MM.1S (cell line): ENCODE measurements around the gene CD79A.

Source experiments
- DNase-seq: peaks from one replicate; pipeline ENCODE4 v3.0.0-alpha.2; 2015
- H2AFZ ChIP-seq: fragments of 300-600 bp; sonication (generic); 2 replicates; pipeline ENCODE4 v1.6.0; 2016; ENCODE audit warnings: antibody characterized with exemption, low read length
- H3F3A ChIP-seq: fragments of 300-600 bp; sonication (generic); 2 replicates; pipeline ENCODE4 v1.6.1; 2016; ENCODE audit warnings: mild to moderate bottlenecking, antibody characterized with exemption, low read length, moderate library complexity, mixed read lengths; ENCODE audit not compliant: insufficient read depth
- H3K27ac ChIP-seq: fragments of 300-600 bp; sonication (generic); 2 replicates; pipeline ENCODE4 v1.5.1; 2016; ENCODE audit warnings: mild to moderate bottlenecking, low read length
- H3K27me3 ChIP-seq: fragments of 300-600 bp; sonication (generic); replicated peaks from 2 replicates; pipeline ENCODE4 v1.6.0; 2016; ENCODE audit warnings: low read length; ENCODE audit not compliant: insufficient read depth
- H3K36me3 ChIP-seq: fragments of 300-600 bp; sonication (generic); replicated peaks from 2 replicates; pipeline ENCODE4 v1.6.1; 2016; ENCODE audit warnings: mild to moderate bottlenecking, low read length, mixed read lengths; ENCODE audit not compliant: insufficient read depth
- H3K4me1 ChIP-seq: fragments of 300-600 bp; sonication (generic); 2 replicates; pipeline ENCODE4 v1.6.1; 2016; ENCODE audit warnings: low read length, mixed read lengths
- H3K4me2 ChIP-seq: fragments of 300-600 bp; sonication (generic); 2 replicates; pipeline ENCODE4 v1.6.0; 2016; ENCODE audit warnings: low read depth, low read length
- H3K4me3 ChIP-seq: fragments of 300-600 bp; sonication (generic); 2 replicates; pipeline ENCODE4 v1.5.1; 2016; ENCODE audit warnings: low read length, mixed read lengths
- H3K79me2 ChIP-seq: fragments of 300-600 bp; sonication (generic); 2 replicates; pipeline ENCODE4 v1.6.1; 2016; ENCODE audit warnings: mixed run types, low read length, mixed read lengths
- H3K9ac ChIP-seq: fragments of 300-600 bp; sonication (generic); 2 replicates; pipeline ENCODE4 v1.6.1; 2016; ENCODE audit warnings: low read length, mixed read lengths
- H3K9me2 ChIP-seq: fragments of 300-600 bp; sonication (generic); replicated peaks from 2 replicates; pipeline ENCODE4 v1.6.1; 2016; ENCODE audit warnings: mild to moderate bottlenecking, low read length, mixed read lengths; ENCODE audit not compliant: insufficient read depth
- H3K9me3 ChIP-seq: fragments of 300-600 bp; sonication (generic); replicated peaks from 2 replicates; pipeline ENCODE4 v1.6.1; 2016; ENCODE audit warnings: mild to moderate bottlenecking, low read length, mixed read lengths; ENCODE audit not compliant: insufficient read depth
- H4K20me1 ChIP-seq: fragments of 300-600 bp; sonication (generic); 2 replicates; pipeline ENCODE4 v1.6.1; 2016; ENCODE audit warnings: mild to moderate bottlenecking, low read length, moderate library complexity, mixed read lengths; ENCODE audit not compliant: insufficient read depth
- CTCF ChIP-seq: fragments of 300-600 bp; sonication (generic); IDR thresholded peaks from 2 replicates; pipeline ENCODE4 v1.5.1; 2016; ENCODE audit warnings: antibody characterized with exemption, low read length, mixed read lengths
- EZH2 ChIP-seq: fragments of 300-600 bp; sonication (generic); optimal IDR thresholded peaks from 2 replicates; pipeline ENCODE3; 2017; ENCODE audit warnings: low read depth, mild to moderate bottlenecking, antibody characterized with exemption, low read length, mixed read lengths
- EZH2phosphoT487 ChIP-seq: fragments of 300-600 bp; sonication (generic); IDR thresholded peaks from 2 replicates; pipeline ENCODE4 v1.6.1; 2018; ENCODE audit warnings: antibody characterized with exemption, low read length

The CD79A gene

GRCh38 chr19:41843371-41843770 lies 33.7 kb upstream of the CD79A start:
- TF ChIP-seq EZH2, result no peak
- TF ChIP-seq EZH2phosphoT487, result no peak
- TF ChIP-seq CTCF, result no peak
- no peak for DNase-seq
- Histone ChIP-seq H3K9ac (no peak overlapping the region), H3K79me2 (no peaks in the 10 kb centered on the region), H3F3A (no peaks in the 10 kb centered on the region), H4K20me1 (no peaks in the 10 kb centered on the region), H3K4me1 (no peaks in the 10 kb centered on the region), H3K4me3 (no peak overlapping the region), H3K9me3 (no peaks in the 10 kb centered on the region), H3K27ac (no peak overlapping the region), H3K4me2 (no peak overlapping the region), H3K36me3 (no peaks in the 10 kb centered on the region), H3K9me2 (no peaks in the 10 kb centered on the region), H2AFZ (no peak overlapping the region), H3K27me3 (peaks cover 85% of the 10 kb centered on the region)

- H3K4me1 ChIP-seq, result no peaks in the 10 kb centered on the region
- no peak within 1 kb of the TSS for H3K27ac ChIP-seq
- H3F3A ChIP-seq, result no peaks in the 10 kb centered on the region
- H4K20me1 ChIP-seq, result no peaks in the 10 kb centered on the region
- H3K9me3 ChIP-seq, result no peaks in the 10 kb centered on the region
- H3K27me3 ChIP-seq, result peaks cover 81% of the 10 kb centered on the region
- H3K9ac ChIP-seq, result no peak within 1 kb of the TSS
- no peaks in the 10 kb centered on the region for H3K36me3 ChIP-seq
- no peaks in the 10 kb centered on the region for H3K79me2 ChIP-seq
- H2AFZ ChIP-seq, result no peak within 1 kb of the TSS
- H3K4me3 ChIP-seq, result no peak within 1 kb of the TSS
- no peak for DNase-seq
- no peak within 1 kb of the TSS for H3K4me2 ChIP-seq
- no peaks in the 10 kb centered on the region for H3K9me2 ChIP-seq
- TF ChIP-seq EZH2phosphoT487 (no peak), CTCF (no peak), EZH2 (no peak)
Measured at GRCh38 chr19:41844601-41845000, 32.5 kb upstream of the CD79A start, which contains the start of gene LYPD4. TSS of gene LYPD4 (minus strand) at chr19:41844683. CDS start at chr19:41839285, 5,398 bp downstream.

- no peak for TF ChIP-seq CTCF
- no peak for TF ChIP-seq EZH2phosphoT487
- no peak for TF ChIP-seq EZH2
- no peak within 1 kb of the TSS for H3K27ac ChIP-seq
- H3K4me2 ChIP-seq, result no peak within 1 kb of the TSS
- H3K36me3 ChIP-seq, result no peaks in the 10 kb centered on the region
- no peak within 1 kb of the TSS for H3K9ac ChIP-seq
- no peaks in the 10 kb centered on the region for H3K4me1 ChIP-seq
- H3K9me3 ChIP-seq, result no peaks in the 10 kb centered on the region
- no peaks in the 10 kb centered on the region for H3K79me2 ChIP-seq
- H3F3A ChIP-seq, result no peaks in the 10 kb centered on the region
- no peaks in the 10 kb centered on the region for H4K20me1 ChIP-seq
- DNase-seq, result no peak
- peaks cover 79% of the 10 kb centered on the region for H3K27me3 ChIP-seq
- H3K4me3 ChIP-seq, result no peak within 1 kb of the TSS
- no peaks in the 10 kb centered on the region for H3K9me2 ChIP-seq
- no peak within 1 kb of the TSS for H2AFZ ChIP-seq
Measured at GRCh38 chr19:41845001-41845050, 32.3 kb upstream of the CD79A start, which contains the start of gene DMRTC2. TSS of gene DMRTC2 (plus strand) at chr19:41845042. CDS start at chr19:41847429, 2,387 bp downstream.

- H2AFZ ChIP-seq, result no peak overlapping the region
Measured at GRCh38 chr19:41845051-41845590, 32.0 kb upstream of the CD79A start.

More at GRCh38 chr19:41845051-41845590, 32.0 kb upstream of the CD79A start:
- DNase-seq, result no peak
- Histone ChIP-seq H3K9me3 (no peaks in the 10 kb centered on the region), H4K20me1 (no peaks in the 10 kb centered on the region), H3K4me3 (no peak overlapping the region), H3K4me1 (no peaks in the 10 kb centered on the region), H3K27me3 (peaks cover 77% of the 10 kb centered on the region), H3F3A (no peaks in the 10 kb centered on the region), H3K36me3 (no peaks in the 10 kb centered on the region), H3K9me2 (no peaks in the 10 kb centered on the region), H3K79me2 (no peaks in the 10 kb centered on the region), H3K9ac (no peak overlapping the region), H3K27ac (no peak overlapping the region), H3K4me2 (no peak overlapping the region)
- no peak for TF ChIP-seq EZH2phosphoT487
- no peak for TF ChIP-seq CTCF
- TF ChIP-seq EZH2, result no peak
